Activated CD4-positive, alpha-beta T cell treated with anti-CD3 and anti-CD28 coated beads, Interleukin-2, Interleukin-6, amounts not matched to agents 100 ng/mL and 50 ng/mL, durations not matched to agents 16 hours and 8 hours (primary cell): Measurements from ENCODE around the gene PYGO2.
A peak's percentile ranks its signal among the peaks of the same experiment; 100 is the strongest.
"Not testable (repeated sequence)": the region's sequence is repeated elsewhere in the genome, so short reads cannot be mapped to it uniquely, and the experiment has no call there.

Experiments
- DNase-seq: peaks from one replicate; pipeline ENCODE4 v3.0.0-alpha.2; 2020

The PYGO2 gene

DNA sequence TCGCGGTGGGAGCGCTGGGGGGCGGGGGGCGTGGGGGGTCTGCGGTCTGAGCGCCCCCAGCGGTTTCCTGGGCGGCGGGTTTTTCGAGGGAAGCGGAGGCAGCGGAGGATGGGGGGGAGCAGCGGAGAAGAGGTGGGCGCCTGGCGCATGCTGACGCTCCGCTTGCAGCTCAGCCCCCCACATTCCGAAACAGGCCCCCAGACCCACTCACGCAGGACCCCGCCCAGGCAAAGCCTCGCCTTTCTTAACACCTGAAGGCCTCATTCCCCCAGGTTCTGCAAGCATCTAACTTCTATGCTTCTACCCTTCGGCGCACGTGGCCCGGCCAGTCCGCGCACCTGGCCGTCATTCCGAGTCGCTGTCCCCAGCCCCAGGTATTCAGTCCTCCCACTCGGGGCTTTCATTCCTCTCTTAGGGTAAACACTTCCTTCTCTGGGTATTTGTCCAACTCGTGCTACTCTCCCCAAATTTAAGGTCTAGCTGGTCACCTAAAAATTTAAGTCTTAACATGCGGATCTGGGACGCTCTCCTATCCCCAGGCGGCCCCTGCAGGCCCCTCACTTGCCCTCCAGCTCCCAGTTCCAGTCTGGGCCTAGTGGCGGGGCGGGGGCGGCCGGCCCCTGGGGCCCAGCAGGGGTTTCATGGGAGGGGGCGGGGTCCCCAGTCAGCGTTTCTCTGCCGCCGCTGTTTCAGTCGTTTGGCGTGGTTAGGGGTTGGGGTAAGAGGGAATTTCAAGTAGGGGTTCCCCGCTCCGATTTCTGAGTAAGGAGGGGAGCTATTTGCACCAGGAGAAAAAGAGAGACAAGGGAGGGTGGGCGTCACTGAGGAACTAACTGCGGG lies 38.2 kb upstream of the PYGO2 start:
- DNase-seq = peak; percentile 68

DNA sequence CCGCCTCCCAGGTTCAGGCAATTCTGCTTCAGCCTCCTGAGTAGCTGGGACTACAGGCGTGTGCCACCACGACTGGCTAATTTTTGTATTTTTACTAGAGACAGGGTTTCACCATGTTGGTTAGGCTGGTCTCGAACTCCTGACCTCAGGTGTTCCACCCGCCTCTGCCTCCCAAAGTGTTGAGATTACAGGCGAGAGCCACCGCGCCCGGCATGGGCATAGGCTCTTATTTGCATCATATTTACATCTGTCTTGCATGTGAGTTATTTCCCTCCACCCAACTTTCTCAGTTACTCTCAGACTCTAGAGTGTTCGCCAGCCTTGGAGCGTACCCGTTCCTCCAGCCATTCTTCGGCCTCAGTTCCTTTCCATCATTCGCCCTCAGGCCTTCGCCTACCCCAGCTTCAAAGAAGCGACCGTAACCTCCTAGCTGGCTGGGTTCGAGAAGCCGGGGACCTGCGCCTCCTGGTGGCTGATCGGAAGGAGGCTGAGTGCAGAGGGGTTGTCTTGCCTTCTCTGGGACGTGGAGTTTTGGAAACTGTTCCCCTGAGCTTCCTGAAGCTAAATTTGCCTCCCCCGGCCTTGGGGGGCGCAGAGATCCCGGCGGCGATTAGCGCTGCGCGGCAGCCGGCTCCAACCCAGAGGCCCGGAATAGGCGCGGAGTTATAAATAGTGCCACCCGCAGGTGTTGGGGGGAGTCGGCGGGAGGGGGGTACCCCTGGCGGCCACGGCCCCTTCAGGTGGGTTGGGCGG lies 37.4 kb upstream of the PYGO2 start:
- peak; percentile 90 for DNase-seq

DNA sequence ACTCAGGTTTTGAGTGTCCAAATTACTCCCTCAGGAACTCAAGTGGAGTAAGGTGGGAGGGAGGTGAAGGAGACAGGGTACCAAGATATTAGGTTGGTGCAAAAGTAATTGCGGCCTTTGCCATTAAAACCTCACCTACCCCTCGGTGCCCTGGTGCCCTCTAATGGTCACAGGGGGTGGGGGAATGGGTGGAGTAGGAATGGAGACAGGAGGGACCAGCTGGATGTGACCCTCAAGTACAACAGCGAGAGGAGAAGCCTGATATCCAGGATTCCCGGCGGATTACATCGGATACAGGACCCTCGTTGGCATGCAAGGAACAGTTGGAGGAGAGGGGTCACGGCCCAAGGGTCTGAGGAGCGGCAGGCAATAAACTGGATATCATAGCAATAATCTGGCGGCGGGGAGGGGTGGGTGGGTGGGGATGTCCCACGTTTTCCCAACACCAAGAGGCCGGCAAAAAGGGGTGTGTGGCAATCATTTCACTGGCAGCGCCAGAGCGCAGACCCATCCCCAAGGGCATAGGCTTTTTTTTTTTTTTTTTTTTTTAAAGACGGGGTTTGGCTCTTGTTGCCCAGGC lies 36.7 kb upstream of the PYGO2 start:
- peak; percentile 18 for DNase-seq

DNA sequence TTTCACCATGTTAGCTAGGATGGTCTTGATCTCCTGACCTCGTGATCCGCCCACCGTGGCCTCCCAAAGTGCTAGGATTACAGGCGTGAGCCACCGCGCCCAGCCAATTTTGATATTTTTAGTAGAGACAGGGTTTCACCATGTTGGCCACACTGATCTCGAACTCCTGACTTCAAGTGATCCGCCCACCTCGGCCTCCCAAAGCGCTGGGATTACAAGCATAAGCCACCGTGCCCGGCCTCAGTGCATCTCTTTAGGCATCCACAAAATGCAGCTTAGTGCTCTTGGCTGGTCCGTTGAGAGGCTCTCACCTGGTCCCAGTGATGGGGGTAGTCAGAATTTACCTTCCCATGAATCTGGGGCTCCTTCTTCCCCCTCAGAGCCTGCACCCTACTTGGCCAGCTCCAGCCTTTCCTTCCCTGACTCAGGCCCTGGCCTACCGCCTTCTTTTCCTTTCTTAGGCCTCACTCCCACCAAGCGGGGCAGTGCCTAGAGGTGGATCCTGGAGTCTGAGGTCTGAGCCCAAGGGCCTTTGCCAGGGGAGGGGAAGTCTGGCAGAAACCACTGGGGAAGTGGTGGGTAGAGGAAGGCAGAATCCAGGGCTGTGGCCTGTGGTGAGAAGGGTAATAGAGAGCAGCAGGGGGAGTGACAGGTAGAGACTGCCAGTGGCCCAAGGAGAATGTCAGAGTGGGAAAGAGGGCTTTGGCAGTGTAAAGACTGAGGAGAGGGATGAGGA lies 35.6 kb upstream of the PYGO2 start:
- DNase-seq = no peak

DNA sequence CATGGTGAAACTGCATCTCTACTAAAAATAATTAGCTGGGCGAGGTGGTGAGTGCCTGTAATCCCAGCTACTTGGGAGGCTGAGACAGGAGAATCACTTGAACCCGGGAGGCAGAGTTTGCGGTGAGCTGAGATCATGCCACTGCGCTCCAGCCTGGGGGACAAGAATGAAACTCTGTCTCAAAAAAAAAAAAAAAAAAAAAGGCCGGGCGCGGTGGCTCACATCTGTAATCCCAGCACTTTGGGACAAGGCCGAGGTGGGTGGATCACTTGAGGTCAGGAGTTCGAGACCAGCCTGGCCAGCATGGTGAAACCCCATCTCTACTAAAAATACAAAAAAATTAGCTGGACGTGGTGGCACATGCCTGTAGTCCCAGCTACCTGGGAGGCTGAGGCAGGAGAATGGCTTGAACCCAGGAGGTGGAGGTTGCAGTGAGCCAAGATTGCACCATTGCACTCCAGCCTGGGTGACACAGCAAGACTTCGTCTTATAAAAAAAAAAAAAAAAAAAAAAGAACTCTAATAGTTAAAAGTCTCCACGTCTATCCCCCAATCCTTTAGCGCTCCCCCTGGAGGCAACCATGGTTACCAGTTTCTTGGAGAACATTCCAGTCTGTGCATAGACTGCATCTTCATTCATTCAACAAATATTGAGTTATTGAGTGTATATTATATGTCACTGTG lies 33.9 kb upstream of the PYGO2 start:
- peak; percentile 18 for DNase-seq

DNA sequence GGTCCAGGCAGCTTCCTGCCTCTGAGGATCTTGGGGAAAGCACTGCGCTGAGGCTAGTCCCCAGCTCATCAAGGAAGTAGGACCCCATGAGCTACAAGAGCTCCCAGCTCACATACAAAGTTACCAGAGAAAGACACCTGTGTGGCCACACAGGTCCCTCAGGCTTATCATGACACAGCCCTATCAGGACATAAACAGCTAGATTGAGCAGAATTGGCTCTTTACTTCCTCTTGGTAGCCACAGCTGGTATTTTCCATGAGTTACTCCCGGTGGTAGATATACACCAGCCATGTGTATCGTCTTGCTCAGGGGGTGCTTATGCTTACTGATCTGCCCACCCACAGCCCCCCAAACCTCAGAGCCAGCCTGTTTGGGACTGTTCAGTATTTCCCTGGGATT lies 33.0 kb upstream of the PYGO2 start:
- DNase-seq = no peak

DNA sequence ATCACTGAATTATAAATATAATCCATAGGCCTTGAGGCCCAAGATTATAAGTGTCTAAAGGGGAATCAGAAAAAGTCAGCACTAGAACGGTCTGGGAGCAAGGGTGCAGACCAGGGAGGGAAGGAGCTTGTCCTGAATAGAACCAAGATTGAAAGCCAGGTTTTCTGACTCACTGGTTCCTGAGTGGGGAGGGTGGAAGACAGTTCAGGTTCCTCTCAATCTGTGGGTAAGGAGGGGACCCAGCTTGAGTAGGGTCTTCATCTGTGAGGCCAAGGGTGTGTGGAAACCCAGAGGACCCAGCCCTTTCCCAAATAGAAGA lies 32.6 kb upstream of the PYGO2 start:
- DNase-seq = no peak

DNA sequence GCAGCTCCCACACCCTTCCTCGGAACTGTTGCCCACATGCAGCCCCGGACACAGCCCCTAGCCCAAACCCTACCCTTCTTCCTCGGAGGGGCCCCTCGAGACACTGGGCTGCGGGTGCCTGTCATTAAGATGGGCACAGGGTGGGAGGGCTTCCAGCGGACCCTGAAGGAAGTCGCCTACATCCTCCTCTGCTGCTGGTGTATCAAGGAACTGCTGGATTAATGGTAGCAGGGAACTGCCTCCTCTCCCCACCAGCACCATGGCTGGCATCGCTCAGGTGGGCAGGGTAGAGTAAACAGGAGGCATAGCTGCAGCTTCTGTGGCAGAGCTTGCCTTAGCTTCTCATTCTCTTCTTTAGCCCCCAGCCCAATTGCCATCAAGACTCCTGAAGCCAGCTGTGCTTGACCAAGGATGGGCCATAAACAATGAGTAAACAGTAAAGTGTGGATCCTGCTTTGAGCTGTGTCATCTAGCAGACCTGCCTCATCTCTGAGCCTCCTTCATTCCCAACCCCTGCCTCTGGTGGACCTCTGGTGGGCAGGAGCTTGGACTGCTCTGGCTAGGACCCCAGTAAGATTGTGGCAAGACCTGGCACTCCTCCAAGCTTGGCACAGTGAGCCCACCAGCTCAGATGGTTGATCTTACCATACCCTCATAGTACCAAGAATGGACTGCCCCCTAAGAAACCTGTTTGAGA lies 32.1 kb upstream of the PYGO2 start, which contains the start of gene LENEP:
Gene LENEP, plus strand, starts transcription at position 15 of the 697 bp plus-strand sequence. Its CDS starts 22 bp downstream, at position 37.
- no peak for DNase-seq

DNA sequence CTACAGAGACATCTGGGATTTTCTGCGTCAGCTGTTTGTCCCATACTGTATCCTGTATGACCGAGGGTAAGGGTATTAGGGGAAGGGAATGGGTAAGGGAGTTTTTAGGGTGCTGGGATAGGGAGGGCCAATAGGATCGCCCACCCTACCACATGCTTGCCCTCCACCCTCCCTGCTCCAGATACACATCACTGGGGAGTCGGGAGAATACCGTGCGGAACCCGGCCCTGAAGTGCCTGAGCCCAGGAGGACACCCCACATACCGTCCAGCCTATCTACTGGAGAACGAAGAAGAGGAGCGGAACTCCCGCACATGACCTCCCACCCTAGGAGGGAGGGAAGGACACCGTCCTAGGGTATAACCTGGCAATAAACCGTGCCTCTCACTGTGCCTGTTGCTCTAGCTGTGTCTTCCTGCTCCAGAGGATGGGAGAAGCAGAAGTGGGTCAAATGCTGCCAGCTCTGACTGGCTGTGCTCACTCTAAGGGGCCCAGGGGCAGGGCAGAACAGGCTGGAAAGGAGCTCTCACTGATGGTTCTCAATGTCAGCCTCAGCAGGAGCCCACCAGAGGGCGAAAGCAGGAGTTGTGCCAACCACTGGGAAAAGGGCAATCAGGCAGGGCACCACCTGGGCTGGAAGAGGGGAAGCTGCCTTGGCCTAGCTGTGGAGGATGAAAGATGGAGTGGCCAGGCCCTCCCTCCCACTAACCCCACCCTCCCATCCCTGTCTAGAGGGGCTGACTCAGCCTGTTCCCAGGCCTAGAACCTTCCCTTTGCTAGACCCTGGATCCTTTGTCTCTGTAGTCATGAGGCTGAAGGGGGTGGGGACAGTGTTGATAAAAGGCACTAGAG lies 31.4 kb upstream of the PYGO2 start:
- DNase-seq = no peak

DNA sequence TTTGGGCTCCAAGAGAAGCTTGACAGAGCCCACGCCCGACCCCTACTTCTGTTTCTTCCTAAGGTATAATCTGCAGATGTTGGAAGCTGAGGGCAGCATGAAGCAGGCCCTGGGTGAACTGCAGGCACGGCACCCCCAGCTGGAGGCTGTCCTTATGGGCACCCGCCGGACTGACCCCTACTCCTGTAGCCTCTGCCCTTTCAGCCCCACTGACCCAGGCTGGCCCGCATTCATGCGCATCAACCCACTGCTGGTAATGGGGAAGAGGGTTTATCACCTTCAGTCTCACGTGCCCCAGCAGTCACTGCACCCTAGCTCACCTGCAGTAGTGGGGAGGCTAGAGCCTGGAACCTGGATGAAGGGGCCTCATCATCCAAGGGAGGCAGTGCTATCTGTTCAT lies 28.7 kb upstream of the PYGO2 start:
- DNase-seq = no peak

DNA sequence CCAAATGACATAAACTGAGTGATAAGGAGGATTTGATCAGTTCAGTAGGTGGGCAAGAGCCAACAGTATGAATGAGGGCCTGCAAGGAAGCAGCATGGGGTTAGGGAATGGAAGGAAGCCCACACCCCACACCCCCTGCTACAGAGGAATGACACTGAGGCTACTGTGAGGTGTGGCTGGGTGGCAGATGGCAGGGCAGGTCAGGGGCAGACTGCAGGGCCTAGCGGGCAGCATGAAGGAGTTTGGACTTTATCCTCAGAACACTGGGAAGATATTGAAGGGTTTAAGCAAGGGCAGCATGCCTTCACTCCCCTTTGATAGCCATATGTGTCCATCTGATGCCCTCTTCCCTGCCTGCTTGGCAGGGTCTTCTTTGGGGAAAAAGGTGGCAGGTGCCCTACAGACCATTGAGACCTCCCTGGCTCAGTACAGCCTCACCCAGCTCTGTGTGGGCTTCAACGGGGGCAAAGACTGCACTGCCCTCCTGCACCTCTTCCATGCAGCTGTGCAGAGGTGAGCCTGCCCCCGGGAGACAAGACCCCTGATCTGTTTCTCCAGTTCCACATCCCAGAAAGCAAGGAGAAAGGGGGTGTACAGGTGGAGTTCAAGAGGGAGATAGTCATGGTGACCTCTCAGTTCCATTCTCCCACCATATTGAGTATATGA lies 27.7 kb upstream of the PYGO2 start:
- DNase-seq = no peak

DNA sequence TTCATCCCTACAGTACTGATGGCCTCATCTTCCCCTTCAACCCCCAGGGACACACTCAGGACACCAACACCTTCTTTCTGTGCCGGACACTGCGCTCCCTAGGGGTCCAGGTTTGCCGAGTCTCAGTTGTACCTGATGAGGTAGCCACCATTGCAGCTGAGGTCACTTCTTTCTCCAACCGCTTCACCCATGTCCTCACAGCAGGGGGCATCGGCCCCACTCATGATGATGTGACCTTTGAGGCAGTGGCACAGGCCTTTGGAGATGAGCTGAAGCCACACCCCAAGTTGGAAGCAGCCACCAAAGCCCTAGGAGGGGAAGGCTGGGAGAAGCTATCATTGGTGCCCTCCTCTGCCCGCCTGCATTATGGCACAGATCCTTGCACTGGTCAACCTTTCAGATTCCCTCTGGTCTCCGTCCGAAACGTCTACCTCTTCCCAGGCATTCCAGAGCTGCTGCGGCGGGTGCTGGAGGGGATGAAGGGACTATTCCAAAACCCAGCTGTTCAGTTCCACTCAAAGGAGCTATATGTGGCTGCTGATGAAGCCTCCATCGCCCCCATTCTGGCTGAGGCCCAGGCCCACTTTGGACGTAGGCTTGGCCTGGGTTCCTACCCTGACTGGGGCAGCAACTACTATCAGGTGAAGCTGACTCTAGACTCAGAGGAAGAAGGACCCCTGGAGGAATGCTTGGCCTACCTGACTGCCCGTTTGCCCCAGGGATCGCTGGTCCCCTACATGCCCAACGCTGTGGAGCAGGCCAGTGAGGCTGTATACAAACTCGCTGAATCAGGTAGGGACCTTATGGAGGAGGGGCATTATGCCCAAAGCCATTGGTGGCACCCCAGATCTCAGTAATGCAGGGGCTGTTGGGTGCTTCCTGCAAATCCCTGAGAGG lies 26.7 kb upstream of the PYGO2 start:
- DNase-seq = no peak

DNA sequence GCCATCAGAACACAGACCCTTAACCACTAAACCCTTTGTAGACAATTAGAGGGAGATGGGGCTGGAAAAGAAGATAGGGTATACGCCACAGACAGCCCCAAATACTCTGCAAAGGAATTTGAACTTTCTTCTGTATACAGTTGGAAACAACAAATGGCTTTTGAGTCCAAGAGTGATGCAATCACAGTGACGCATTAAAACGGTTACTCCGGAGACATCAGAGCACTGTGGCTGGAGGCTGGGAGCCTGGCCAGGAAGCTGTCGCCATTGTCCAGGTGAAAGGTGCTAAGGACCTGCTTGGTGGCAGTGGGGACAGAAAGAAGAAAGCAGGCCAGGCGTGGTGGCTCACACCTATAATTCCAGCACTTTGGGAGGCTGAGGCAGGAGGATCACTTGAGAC lies 25.7 kb upstream of the PYGO2 start:
- DNase-seq = no peak

DNA sequence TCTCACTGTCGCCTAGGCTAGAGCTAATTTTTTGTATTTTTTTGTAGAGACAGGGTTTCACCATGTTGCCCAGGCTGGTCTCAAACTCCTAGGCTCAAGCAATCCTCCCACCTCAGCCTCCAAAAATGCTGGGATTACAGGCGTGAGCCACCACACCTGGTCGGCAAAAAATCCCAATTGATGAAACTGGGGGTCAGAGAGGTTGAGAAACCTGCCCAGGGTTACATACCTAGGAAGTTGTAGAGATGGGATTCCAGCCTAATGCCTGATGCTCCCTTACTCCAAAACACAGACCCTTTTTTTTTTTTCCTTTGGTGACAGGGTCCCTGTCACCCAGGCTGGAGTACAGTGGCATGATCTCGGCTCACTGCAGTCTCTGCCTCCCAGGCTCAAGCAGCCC lies 25.2 kb upstream of the PYGO2 start:
- DNase-seq = not testable (repeated sequence)

DNA sequence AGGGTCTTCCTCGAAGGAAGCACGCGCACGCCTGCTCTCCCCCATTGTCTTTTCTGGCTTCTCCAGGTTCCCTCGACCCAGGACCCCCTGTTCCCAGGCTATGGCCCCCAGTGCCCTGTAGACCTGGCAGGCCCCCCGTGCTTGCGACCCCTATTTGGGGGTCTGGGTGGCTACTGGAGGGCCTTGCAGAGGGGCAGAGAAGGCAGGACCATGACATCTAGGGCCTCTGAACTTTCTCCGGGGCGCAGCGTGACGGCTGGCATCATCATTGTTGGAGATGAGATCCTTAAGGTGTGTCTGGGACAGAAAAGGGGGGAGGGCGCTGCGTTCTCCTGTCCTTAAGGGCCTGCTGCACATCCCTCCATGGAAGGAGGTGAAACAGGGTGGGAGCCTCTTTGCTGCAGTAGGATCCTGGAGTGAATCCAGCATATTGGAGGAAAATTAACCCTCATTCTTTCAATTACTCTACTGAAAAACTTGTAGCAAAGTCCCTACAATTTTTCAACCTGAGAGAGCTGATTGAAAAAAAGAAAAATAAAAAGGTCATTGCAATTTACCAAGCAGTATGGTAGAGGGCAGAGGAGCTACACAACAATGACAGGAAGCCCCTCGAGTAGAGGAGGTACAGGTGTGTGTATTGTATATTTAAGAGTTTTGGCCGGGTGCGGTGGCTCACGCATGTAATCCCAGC lies 22.3 kb upstream of the PYGO2 start:
- no peak for DNase-seq

DNA sequence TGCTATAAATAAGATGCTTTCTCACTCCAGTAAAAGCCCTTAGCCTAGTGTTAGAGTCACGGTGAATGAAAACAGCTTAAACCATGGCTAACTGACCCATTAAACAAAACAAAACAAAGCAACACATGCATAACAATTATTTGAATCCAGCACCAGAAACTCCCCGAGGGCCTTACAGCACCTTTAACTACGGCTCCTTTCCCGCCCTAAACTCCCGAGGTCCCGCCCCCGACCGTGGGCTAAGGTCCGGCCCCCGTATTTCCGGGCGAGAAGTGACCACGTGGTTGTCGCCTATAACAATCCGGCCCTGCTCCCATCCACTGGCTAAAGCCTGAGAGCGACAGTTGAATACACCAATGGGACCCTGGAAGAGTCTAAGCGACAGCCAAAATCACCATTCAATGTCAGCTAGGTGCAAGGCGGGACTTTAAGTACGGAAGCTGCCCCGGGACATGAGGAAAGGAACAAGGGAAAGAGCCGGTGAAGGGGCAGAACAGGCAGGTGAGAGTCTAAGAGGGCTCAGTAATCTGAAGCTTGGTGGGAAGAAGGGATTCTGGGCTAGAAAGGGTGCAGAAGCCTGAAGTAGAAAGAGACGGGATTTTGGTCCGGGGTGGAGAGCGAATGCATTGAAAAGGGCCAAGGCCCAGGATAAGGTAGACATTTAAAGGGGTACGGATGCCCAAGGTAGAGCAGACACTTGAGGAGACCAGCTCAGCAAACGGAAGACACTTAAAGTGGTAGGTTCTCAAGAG lies 21.5 kb upstream of the PYGO2 start, which contains the start of gene FLAD1:
Gene FLAD1, plus strand, starts transcription at position 448 of the 752 bp plus-strand sequence. CDS start 351 bp downstream, outside the sequence.
- DNase-seq = peak; percentile 99

DNA sequence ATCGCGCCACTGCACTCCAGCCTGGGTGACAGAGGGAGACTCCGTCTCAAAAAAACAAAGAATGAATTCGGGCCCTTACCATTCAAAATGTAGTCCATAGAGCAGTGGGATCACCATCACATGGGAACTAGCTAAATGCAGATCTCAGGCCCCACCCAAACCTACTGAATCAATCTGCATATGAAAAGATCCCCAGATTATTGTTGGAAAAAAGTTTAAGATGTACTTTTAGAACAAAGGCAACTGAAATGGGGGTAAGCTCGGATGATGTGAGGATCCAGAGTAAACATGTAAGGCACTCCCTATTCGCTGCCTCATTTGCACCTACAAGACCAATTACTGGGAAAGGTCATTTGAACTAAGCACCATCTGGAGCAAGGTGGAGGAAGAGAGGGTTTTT lies 20.8 kb upstream of the PYGO2 start:
- no peak for DNase-seq

DNA sequence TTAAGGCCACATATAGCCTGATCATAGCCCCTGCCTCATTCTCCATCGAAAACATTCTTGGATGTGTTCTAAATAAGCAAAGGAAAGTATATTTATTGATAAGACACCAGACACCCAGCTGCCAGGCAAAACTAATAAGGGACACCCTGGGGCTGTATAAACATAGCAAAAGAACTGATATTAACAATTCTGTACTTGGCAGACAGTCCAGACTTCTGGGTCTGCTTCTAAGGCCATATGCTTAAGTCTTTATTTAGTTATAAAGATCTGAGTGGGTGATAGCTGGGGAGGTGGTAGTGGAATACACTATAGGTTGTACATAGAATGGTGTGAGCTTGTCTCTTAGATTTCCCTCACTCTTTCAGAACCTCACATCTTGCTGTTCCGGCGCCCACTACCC lies 16.8 kb upstream of the PYGO2 start:
- DNase-seq = no peak
